Lower leg skin (tissue), 4 donors: ENCODE data around the gene CALD1. TPM values are rescaled to one million over a fixed set of nuclear protein-coding genes. Genes with fewer than 3 reads are reported as not detected.

Experiments used
- DNase-seq, 2 donors: peaks; one replicate each; pipeline ENCODE4 v3.0.0-alpha.2; 2019; ENCODE audit warnings: low spot score in 2 of 2
- H3K4me3 ChIP-seq: fragments of 200-600 bp; sonication (generic); 2 replicates; pipeline ENCODE4 v1.5.1; 2017; ENCODE audit warnings: mild to moderate bottlenecking, low read depth; ENCODE audit not compliant: poor library complexity, severe bottlenecking
- CTCF ChIP-seq, 3 donors: fragments of 450-650 bp; IDR thresholded peaks; one replicate each; pipeline ENCODE4 v1.5.1; 2016; ENCODE audit warnings: antibody characterized with exemption in 3 of 3, mild to moderate bottlenecking in 3 of 3, moderate library complexity in 2 of 3
- POLR2A ChIP-seq, 2 donors: fragments of 450-650 bp; IDR thresholded peaks; one replicate each; pipeline ENCODE4 v1.6.1; 2016 to 2017; ENCODE audit warnings: antibody characterized with exemption in 2 of 2, mild to moderate bottlenecking in 1 of 2, moderate library complexity in 1 of 2
- WGBS, 2 donors: methylation state at CpG; one replicate each; pipeline ENCODE4 v1.1.5; 2018; 5-methylcytosine and 5-hydroxymethylcytosine counted together
- intact Hi-C: fragments of 100-400 bp; cut with DNase I; formaldehyde crosslinking; loops from one replicate; pipeline ENCODE4 v1.15.0; 2023; ENCODE audit warnings: low total_unique reads
- total RNA-seq, 4 donors: library from RNA; depleted of rRNA; stranded (reverse); fragments of >200 nt; gene quantifications; one replicate each; pipeline ENCODE4 v1.1.0, GENCODE V29; 2016

The CALD1 gene
- total RNA-seq, 4 donors from 2014 or later: 30.3 to 95.7 (median 58.0) TPM

DNA sequence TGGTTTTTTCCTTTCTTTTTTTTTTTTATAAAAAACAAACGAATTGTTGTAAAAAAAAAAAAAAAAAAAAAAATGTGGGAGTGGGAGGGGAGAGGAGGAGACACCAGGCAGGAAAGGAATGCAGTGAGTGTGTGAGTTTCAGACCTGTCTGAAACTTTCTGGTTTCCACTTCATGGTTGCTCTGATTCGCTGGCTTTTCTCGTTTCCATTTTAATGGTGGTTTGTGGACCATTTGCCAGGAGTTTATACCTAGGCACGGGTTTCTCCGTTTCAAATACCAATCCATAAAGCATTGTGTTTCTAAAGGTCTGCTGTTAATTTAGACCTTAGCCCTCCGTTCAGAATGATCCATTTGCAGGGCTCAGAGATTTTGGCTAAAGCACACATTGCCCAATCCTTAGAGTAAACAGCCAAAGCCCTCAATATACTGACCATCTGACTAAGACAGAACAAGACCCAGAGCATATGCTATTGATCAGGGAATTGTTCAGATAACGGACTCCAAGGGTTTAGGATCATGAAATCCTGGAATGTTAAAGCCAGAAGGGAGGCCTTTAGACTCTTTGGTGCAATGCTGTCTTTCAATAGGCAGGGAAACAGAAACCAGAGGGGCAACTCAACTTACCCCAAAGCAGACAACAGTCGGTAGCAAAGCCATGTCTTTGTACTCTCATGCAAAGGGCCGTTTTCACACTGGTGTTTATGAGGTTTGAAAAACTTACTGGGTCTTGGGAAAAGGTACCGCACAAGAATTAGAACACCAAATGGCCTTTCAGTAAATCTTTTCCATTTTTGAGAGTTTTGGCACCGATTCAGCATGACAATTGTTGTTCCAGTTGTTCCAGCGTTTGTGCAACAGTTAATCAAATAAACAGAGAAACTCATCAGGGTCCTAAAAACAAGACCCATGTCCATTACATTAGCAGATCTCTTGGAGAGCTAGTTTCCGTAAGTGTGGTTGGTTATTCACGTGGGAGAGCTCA, 112.6 kb downstream of the CALD1 start:
- no peak for DNase-seq
- H3K4me3 ChIP-seq: peak overlapping the region; percentile 16
- no peak for TF ChIP-seq POLR2A (IDR thresholded peaks at IDR 0.05)
- intact Hi-C loops: no loop called here
- 27 to 30% methylated on average over 14 of the region's 14 CpGs for WGBS, 2 donors

GRCh38 chr7:134892963-134893362, 113.5 kb downstream of the CALD1 start:
- TF ChIP-seq POLR2A (IDR thresholded peaks at IDR 0.05) (no peak), CTCF (IDR thresholded peaks at IDR 0.05) (no peak)
- 41 to 50% methylated on average over 3 of the region's 3 CpGs for WGBS, 2 donors
- intact Hi-C loops: no loop called here
- no peak for DNase-seq
- H3K4me3 ChIP-seq: no peak overlapping the region

GRCh38 chr7:134893920-134894319, 114.5 kb downstream of the CALD1 start:
- TF ChIP-seq POLR2A (IDR thresholded peaks at IDR 0.05) (no peak), CTCF (IDR thresholded peaks at IDR 0.05) (no peak)
- no peak overlapping the region for H3K4me3 ChIP-seq
- no peak for DNase-seq

DNA sequence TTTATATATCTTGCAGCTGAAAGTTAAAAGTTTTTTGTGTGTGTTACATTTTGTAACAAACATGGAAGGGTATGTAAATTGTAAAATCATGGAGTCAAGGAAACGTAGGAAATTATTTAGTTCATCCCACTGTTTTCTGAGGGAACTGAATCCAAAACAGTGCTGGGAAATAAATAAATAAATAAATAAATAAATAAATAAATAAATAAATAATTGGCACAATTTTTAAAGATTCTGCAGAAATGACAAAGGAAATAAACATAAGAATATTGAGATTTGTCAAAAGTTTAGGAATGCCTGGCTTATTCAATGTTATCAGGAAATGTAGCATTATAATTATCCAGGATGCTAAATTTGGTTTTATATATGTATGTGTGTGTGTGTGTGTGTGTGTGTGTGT, 115.5 kb downstream of the CALD1 start:
- 89 to 91% methylated on average over 1 of the region's 1 CpG for WGBS, 2 donors
- intact Hi-C loops: no loop called here
- no peak for TF ChIP-seq POLR2A (IDR thresholded peaks at IDR 0.05)
- no peak for TF ChIP-seq CTCF (IDR thresholded peaks at IDR 0.05)
- H3K4me3 ChIP-seq: no peak overlapping the region
- DNase-seq: no peak

More at GRCh38 chr7:134893920-134894319, 114.5 kb downstream of the CALD1 start:
- intact Hi-C loops: no loop called here
- 91 to 92% methylated on average over 7 of the region's 7 CpGs for WGBS, 2 donors

- no peak for DNase-seq
- intact Hi-C loops: no loop called here
- H3K4me3 ChIP-seq: no peak overlapping the region
- no peak for TF ChIP-seq CTCF (IDR thresholded peaks at IDR 0.05)
- 92 to 93% methylated on average over 4 of the region's 4 CpGs for WGBS, 2 donors
Observed at GRCh38 chr7:134896073-134896472, 116.6 kb downstream of the CALD1 start.

DNA sequence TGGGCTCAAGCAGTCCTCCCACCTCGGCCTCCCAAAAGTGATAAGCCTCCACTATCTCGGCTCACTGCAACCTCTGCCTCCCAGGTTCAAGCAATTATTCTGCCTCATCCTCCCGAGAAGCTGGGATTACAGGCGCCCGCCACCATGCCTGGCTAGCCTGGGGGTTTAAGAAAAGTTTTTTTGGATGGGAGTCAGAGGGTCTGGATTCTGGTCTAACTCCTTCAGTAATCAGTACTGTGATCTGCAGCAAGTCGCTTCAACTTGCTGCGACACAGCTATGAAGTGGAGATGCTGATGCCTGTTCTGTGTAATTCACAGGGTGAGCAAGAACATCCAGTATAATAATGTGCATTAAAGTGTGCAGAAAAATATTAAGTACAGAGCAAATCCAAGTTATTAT, 118.5 kb downstream of the CALD1 start:
- 92 to 96% methylated on average over 7 of the region's 7 CpGs for WGBS, 2 donors
- H3K4me3 ChIP-seq: no peak overlapping the region
- DNase-seq: no peak
- intact Hi-C loops: no loop called here
- no peak for TF ChIP-seq CTCF (IDR thresholded peaks at IDR 0.05)
- no peak for TF ChIP-seq POLR2A (IDR thresholded peaks at IDR 0.05)
